ENCODE measurements around the gene URI1.
"Not testable (repeated sequence)": the region's sequence is repeated elsewhere in the genome, so short reads cannot be mapped to it uniquely, and the experiment has no call there.

URI1 gene, protein sequence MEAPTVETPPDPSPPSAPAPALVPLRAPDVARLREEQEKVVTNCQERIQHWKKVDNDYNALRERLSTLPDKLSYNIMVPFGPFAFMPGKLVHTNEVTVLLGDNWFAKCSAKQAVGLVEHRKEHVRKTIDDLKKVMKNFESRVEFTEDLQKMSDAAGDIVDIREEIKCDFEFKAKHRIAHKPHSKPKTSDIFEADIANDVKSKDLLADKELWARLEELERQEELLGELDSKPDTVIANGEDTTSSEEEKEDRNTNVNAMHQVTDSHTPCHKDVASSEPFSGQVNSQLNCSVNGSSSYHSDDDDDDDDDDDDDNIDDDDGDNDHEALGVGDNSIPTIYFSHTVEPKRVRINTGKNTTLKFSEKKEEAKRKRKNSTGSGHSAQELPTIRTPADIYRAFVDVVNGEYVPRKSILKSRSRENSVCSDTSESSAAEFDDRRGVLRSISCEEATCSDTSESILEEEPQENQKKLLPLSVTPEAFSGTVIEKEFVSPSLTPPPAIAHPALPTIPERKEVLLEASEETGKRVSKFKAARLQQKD

DNA sequence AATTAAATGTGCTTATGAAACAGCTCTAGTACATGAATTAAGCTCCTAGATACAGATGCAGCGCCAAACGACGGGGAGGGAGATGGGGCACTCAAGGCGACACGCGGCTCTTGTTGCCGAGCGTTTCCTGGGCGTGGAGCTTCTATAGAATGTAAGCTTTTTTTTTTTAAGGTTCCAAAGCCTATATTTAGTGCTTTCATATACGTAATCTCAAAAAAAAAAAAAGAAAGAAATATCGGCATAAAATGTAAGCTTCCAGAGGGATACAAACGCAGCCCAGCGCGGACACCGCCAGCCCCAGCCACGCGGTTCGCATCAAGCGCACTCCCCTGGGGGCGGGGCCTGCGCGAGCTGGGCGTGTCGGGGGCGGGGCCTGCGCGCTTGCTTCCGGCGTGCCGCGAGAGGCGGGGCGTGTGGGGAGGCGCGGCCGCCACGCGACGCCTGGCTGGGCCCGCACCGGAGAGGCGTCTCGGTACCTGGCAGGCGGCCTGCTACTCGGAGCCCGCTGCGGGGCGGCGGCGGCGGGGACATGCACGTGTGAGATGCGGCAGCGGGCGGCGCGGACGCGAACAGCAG lies at the start of gene URI1:
TSS of gene URI1 (plus strand) at position 412 of the 576 bp plus-strand sequence. CDS start 309 bp downstream, outside the sequence.
- no peak for DNase-seq (ENCODE audit: low read depth)

DNA sequence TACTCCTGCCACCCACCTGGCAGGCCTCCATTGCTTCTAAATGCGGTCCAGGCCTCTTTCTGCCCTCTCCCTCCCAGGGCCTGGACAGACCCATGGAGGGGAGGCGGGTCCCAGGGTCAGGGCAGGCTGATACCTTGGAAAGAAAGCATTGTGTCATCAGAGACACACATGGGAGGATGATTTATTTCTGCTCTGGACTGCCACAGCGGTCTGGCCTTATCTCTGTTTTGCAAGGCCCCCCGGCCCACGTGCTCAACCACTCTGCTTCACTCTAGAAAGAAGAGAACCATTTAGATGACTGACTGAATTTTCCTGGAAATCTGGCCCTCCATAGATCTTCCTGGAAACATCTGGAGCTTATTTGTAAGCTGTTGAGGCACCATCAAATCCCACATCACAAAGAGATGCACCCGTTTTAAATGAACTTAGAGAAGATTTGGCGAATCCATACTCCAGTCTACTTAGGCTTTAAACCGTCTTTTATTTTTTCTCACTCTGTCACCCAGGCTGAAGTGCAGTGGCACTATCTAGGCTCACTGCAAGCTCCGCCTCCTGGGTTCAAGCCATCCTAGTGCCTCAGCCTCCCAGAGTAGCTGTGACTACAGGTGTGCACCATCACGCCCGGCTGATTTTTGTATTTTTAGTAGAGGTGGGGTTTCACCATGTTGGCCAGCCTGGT lies 48.3 kb upstream of the URI1 start:
- no peak for DNase-seq (ENCODE audit: low read depth)

DNA sequence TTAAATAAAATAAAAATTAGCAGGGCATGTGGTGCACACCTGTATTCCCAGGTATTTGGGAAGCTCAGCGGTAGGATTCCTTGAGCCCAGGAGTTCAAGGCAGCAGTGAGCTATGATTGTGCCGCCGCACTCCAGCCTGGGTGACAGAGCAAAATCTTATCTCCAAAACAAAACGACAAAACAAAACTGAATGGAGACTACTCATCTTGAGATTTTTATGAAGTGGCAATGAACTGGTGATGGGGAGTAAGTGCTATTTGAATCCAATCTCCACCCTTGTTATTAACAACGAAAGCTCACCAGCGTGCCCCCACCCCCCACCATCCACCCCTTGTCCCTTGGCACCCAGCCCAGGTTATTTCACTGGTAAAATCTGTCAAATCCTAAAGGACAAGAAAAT lies 45.2 kb upstream of the URI1 start:
- no peak for DNase-seq (ENCODE audit: low read depth)

DNA sequence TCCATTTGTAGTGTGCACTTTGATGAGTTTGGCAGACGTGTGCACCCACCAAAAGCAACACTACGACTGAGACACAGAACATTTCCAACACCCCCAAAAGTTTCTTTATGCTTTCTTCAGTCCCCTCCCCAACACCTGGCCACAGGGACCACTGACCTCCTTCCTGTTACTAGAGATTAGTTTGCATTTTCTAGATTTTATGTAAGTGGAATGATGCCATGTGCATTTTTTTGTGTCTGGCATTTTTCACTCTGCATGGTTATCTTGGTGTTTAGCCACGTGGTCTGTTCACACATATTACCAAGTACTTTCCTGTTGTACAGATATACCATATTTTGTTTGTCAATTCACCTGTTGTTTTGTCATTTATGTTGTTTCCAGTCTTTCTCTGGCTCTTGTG lies 44.6 kb upstream of the URI1 start:
- DNase-seq (ENCODE audit: low read depth): no peak

DNA sequence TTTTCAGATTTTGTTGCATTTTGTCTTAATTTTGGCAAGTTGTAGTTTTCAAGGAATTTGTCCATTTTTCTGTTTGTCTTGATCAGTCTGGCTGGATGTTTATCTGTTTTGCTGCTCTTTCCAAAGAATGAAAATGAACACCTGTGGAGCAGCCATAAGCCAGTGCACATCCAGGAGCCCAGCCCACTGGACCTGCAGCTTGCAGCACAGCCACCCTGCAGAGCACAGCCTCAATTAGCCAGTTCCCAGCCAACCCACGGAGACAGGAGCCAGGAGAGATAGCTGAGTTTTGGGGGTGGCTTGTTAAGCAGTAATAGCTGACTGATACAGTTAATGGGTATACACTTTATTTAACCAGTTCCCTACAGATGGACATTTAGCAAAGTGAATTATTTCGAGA lies 38.0 kb upstream of the URI1 start:
- DNase-seq (ENCODE audit: low read depth): no peak

DNA sequence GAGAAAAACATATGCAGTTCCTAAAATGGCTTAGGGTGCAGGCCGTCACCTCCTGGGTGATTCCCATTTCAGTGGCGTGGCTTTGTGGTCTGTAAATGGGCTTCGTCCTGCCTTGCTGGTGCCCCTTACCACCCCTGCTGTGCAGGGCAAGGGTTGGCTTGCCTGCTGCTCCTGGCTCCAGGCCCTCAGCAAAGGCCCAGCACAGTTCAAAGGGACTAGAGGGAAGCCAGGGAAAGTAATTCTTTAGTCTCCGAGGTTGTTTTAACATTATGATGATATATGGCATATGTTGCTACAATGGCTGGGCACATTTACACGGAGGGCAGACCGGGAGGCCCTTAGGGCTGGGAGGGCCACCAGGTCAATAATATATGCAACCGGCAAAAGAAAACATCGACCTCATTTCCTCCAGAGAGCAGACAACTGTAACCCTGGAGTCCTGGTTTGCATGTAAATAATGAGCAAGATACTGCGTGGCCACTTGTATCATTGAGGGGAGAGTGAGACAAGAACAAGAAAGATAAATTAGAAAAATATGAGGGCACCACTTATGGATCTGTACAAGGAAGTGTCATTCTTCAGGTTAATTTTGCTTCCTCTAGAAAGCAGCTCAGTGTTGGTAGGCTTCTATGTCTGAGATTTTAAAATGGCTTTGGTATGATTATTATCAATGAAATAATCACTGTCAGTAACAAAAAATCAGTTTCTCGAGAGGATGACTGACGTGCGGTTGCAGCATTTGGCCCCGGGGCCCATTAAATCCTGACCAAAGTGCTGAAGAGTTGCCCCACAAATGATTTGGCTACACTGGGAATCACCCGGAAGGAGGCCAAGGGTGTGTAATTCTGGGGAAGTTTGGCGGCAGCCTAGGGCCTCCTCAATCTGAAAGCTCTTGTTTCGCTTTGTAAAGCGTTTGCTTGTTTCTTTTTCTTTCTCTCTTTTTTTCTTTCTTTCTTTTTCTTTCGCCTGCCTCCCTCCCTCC lies 32.8 kb upstream of the URI1 start:
- no peak for DNase-seq (ENCODE audit: low read depth)

DNA sequence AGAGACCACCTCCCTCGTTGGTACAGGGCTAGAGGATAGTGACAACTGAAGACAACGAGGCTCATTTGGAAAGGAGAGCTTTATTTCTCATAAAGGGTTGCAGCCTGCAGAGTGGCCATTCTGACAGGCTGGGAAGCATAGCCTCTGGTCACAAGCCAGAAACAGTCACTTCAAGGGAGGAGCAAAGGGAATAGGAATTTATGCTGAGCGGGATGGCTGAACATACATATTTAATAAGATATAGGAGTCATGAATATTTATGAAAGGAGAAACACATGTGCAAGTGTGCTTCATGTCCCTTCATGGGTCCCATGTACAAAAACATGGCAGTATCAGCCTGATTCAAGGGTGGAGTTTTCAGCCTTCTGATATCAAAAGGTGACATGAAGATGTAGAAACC lies 27.1 kb upstream of the URI1 start:
- no peak for DNase-seq (ENCODE audit: low read depth)

DNA sequence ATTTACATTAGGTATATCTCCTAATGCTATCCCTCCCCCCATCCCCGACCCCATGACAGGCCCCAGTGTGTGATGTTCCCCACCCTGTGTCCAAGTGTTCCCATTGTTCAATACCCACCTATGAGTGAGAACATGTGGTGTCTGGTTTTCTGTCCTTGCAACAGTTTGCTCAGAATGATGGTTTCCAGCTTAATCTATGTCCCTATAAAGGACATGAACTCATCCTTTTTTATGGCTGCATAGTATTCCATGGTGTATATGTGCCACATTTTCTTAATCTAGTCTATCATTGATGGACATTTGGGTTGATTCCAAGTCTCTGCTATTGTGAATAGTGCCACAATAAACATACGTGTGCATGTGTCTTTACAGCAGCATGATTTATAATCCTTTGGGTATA lies 26.2 kb upstream of the URI1 start:
- DNase-seq (ENCODE audit: low read depth): not testable (repeated sequence)

DNA sequence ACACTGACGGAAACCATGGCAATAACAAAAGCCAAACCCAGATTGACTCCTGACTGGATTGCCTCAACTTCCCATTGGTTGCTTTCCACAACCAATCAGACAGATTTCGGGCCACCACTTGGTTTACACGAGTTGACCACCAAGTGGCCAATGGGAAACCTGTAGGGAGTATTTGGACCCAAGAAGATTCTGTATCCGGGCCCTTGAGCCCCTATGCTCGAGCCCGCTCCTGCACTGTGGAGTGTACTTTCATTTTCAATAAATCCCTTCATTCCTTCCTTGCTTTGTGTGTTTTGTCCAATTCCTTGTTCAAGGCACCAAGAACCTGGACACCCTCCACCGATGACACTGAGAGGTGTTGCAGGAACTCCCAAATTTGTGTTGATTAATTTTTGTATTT lies 24.1 kb upstream of the URI1 start:
- DNase-seq (ENCODE audit: low read depth): no peak

DNA sequence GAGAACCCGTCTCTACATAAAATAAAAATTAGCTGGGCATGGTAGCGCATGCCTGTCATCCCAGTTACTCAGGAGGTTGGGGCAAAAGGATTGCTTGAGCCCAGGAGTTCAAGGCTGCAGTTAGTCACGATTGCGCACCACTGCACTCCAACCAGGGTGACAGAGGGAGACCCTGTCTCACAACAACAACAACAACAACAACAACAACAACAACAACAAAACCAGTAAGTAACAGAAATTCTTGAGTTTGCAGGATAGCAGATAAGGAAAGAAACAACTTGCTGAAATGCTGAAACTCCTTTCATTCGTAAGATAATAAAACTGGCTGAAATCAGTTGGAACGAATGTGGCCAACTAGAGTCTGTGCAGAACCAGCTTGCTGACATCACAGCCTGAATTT lies 23.1 kb upstream of the URI1 start:
- no peak for DNase-seq (ENCODE audit: low read depth)

DNA sequence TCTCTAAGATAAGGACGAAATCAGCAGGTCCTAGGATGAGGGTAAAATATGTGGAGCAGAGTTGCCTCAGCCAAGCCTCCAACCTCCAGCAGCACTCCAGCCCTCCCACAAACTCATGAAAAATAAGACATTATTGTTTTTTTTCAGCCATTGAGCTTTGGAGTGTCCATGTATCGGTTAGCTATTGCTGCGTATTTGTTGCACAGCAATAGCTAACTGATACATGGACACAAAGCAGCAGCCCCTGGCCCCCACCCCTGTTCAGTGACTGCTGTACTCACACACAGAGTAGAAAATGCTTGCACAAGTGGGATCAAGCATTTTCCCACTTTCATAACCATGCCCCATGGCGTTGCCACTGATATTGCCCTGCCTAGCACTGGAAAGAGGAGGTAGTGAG lies 19.1 kb upstream of the URI1 start:
- DNase-seq (ENCODE audit: low read depth): no peak

DNA sequence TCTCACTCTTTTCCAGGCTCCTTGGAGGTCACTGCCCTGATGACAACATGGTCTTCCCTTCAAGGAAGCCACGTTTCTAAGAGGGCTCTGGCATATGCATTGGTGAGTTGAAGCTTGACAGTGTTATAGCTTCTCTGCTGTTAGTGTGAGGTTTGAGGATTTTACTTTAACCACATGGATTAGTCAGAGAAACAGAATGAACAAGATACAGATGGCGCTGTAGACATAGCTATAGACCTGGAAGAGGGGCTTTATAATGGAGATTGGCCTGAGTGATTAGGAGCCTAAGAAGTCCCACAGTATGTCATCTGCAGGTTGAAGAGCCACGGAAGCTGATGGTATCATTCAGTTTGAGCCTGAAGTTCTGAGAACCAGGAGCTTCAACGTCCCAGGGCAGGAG lies 18.4 kb upstream of the URI1 start:
- no peak for DNase-seq (ENCODE audit: low read depth)

DNA sequence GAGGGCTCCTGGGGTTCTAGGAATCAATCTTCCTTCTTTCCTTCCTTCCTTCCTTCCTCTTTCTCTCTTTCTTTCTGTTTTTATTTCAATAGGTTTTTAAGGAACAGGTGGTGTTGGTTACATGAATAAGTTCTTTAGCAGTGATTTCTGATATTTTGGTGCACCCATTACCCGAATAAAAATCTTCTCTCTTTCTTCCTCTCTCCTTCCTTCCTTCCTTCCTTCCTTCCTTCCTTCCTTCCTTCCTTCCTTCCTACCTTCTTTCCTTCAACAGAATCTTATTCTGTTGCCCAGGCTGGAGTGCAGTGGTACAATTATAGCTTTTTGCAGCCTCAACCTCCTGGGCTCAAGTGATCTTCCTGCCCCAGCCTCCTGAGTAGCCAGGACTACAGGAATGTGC lies 16.0 kb upstream of the URI1 start:
- no peak for DNase-seq (ENCODE audit: low read depth)

DNA sequence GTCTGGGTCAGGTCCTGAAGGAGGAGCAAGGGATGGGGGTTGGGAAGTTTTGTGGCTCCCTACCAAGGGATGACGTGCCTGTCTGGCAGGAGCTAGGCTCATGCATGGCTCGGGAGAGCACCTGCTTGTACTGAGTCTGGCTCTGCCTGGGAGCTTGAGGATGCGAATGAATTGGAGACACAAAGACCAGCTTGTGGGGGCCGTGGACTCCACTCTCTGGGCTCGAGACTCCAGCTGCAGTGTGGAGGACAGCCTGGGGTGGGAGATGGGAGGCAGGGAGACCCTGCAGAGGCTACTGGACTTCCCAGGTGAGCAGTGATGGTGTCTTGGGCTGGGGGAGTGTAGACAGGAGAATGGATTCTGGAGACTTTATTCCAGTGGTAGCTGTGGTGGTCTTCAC lies 15.2 kb upstream of the URI1 start:
- no peak for DNase-seq (ENCODE audit: low read depth)

DNA sequence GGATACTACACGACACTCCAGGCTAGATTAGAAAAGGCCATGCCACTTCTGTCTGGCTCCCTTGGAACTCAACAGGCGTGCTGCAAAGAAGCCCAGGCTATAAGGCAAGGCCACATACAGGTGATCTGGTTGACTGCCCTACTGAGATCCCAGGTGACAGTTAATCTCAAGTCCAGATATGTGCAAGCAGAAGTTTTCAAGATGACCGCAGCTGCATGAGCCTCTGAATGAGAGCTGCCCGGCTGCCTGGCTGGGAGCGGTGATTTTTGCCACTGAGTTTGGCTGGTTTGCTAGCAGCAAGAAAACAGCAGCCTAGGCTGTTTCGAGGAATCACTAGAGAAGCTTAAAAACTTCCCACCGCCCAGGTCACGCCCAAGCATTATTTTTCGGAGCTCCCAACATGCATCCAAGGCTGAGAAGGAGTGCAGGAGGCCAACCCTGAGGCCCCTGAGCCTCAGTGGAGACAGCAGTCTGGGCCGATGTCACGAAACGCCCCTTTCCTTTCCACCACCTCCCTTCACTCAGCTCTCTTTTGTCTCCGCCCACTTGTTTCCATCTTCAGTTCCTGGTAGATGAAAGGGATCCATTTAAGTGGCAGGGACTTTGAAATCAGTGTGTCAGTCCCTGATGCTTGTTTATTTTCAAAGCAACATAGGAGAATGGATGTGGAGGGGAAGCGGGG lies 14.0 kb upstream of the URI1 start:
- DNase-seq (ENCODE audit: low read depth): no peak

DNA sequence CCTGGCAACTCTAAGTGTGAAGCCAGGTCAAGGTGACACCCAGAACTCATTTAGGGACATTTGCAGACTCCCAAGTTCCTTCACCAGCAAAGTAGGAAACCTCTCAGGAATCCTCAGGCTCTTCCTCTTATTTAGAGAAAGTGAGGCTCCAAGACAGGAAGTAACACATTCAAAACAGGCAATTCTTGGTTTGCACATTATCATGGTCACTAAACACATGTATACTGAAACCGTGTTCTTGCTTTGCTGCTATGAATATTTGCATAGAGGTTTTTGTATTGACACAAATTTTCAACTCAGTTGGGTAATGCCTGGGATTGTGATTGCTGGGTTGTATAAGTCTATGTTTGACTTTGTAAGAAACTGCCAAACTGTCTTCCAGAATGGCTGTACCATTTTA lies 13.2 kb upstream of the URI1 start:
- DNase-seq (ENCODE audit: low read depth): no peak

DNA sequence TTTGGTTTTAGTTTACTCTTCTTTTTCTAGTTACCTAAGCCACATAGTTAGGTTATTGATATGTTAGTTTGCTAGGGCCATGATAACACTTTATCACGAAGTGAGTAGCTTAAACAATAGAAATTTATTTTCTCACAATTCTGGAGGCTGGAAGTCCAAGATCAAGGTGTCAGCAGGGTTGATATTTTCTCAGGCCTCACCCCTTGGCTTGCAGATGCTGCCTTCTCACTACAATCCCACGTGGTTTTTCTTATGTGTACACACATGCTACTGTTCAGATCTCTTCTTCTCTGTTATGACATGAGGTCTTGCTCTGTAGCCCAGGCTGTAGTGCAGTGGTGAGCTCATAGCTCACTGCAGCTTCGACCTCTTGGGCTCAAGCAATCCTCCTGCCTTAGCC lies 7.8 kb upstream of the URI1 start:
- no peak for DNase-seq (ENCODE audit: low read depth)

DNA sequence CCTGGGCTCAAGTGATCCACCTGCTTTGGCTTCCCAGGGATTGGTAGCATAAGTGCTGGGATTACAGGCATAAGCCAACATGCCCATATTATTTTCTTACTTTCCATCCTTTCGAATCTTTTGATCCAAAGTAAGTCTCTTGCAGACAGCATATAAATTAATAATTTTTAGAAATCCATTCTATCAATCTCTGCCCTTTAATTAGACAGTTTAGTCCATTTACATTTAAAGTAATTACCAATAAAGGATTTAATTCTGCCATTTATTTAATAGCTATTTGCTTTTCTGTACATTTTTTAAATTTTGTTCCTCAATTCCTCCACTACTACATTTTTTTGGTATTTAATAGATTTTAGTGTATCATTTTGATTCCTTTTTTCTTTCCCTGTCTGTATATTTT lies 7.3 kb upstream of the URI1 start:
- DNase-seq (ENCODE audit: low read depth): no peak

DNA sequence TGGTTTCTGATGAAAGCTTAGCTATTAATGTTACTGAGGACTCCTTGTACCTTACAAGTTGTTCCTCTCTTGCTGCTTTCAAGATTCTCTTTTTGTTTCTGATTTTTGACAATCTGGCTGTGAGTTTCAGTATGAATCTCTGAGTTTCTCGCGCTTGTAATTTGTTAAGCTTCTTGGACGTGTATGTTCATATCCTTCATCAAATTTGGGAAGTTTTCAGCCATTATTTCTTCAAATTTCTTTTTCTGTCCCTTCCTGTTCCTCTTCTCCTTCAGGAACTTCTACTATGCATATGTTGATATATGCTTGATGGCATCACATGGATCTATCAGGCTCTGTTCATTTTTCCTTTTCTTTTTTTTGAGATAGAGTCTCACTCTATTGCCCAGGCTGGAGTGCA lies 5.6 kb upstream of the URI1 start:
- DNase-seq (ENCODE audit: low read depth): no peak

DNA sequence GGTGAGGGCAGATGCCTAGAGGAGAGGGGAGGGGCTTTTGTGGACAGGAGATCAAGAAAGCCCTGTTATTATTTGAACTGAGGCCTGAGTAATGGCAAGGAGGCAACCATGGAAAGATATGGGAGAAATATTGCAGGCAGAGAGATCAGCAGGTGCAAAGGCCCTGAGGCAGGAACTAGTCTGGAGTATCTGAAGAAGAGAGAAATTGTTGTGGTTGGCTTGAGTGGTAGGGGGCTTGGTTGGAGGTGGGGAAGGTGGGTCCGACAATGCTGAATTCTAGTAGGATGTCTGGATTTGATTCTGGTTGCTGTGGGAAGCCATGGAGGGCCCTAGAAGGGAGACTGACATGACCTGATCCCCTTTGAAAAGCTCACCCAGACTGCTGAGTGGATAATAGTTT lies 2.4 kb upstream of the URI1 start:
- no peak for DNase-seq (ENCODE audit: low read depth)

DNA sequence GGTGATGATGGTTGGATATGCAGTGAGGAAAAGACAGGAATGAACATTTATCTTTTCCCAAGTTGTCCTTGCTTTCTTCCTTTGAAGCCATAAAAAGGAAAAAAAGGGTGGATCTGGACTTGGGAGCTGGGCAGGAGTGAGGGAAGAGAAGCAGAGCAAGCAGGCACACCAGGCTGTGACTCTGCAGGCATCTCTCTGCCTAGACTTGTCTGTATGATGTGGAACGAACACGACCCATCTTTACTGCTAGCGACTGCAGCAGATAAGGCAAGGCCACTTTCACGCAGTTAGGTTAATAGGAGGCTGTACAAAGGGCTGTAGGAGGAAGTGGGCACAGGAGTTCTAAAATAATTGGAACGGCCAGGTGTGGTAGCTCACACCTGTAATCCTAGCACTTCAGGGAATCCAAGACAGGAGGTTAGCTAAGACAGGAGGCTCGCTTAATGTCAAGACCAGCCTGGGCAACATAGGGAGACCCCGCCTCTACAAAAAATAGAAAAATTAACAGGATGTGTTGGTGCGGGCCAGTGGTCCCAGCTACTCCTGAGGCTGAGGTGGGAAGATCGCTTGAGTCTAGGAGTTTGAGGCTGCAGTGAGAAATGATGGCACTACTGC lies 961 bp upstream of the URI1 start:
- no peak for DNase-seq (ENCODE audit: low read depth)
